Mammary epithelial cell (primary cell): ENCODE data around the gene AACS.

ENCODE experiments used
- EZH2 ChIP-seq: IDR thresholded peaks from 2 replicates; pipeline ENCODE4 v1.6.1; 2012; ENCODE audit warnings: low read length, inconsistent platforms, borderline replicate concordance
- TF ChIP-seq, protein P1 (sequence below), 2 donors: IDR thresholded peaks in 1 of 2; conservative IDR thresholded peaks in 1 of 2; 2 replicates each; pipeline ENCODE4 v1.5.1; 2011 to 2012; ENCODE audit warnings: inconsistent platforms in 2 of 2, low read length in 2 of 2, mild to moderate bottlenecking in 2 of 2, control low read depth in 1 of 2, low read depth in 1 of 2; ENCODE audit not compliant: insufficient read depth in 1 of 2; ENCODE audit errors: extremely low read depth in 1 of 2

DNA sequence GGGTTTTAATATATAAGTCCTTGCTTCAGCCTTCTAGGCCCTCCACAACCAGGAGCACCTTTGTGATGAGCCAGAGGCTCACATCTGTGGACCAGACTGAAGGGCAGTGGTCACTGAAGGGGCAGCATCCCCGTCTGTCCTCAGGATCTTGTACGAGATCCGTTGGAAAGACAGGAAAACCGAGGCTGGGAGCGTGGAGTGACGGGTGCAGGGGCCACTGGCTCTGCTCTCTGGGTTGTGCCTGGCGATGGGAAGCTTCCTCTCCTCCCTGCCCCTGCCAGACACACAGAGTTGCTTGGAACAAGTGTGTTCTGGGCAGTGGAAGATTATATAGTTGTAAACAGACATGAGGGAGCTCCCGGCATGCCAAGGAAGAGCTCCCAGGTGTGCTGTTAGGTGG, 48.0 kb downstream of the AACS start:
- TF ChIP-seq, protein P1, sequence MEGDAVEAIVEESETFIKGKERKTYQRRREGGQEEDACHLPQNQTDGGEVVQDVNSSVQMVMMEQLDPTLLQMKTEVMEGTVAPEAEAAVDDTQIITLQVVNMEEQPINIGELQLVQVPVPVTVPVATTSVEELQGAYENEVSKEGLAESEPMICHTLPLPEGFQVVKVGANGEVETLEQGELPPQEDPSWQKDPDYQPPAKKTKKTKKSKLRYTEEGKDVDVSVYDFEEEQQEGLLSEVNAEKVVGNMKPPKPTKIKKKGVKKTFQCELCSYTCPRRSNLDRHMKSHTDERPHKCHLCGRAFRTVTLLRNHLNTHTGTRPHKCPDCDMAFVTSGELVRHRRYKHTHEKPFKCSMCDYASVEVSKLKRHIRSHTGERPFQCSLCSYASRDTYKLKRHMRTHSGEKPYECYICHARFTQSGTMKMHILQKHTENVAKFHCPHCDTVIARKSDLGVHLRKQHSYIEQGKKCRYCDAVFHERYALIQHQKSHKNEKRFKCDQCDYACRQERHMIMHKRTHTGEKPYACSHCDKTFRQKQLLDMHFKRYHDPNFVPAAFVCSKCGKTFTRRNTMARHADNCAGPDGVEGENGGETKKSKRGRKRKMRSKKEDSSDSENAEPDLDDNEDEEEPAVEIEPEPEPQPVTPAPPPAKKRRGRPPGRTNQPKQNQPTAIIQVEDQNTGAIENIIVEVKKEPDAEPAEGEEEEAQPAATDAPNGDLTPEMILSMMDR (conservative IDR thresholded peaks at IDR 0.05 in 1 of 2, IDR thresholded peaks at IDR 0.05 in 1 of 2; ENCODE audit: extremely low read depth in 1 of 2, insufficient read depth in 1 of 2, low read depth in 1 of 2, low read length in 2 of 2) = no peak
- no peak for TF ChIP-seq EZH2
